HepG2 (cell line): ENCODE results near the gene PRADC1. TPM values are rescaled to one million over a fixed set of nuclear protein-coding genes. Genes with fewer than 3 reads are reported as not detected.
A peak's percentile ranks its signal among the peaks of the same experiment; 100 is the strongest.

ENCODE experiments used
- EEA1 ChIP-seq: sonication (generic); formaldehyde crosslinking; IDR thresholded peaks from 2 replicates; pipeline ENCODE4 v1.5.1; 2020; ENCODE audit warnings: mild to moderate bottlenecking, missing genetic modification reagents, borderline replicate concordance
- ELK4 ChIP-seq: sonication (generic); formaldehyde crosslinking; IDR thresholded peaks from 2 replicates; pipeline ENCODE4 v1.9.0; 2021; ENCODE audit warnings: missing genetic modification reagents, borderline replicate concordance
- HBP1 ChIP-seq: IDR thresholded peaks from 2 replicates; pipeline ENCODE4 v1.6.1; 2016; ENCODE audit warnings: low read depth, control low read depth
- HMGXB3 ChIP-seq: sonication (generic); formaldehyde crosslinking; IDR thresholded peaks from 2 replicates; pipeline ENCODE4 v1.4.0; 2020; ENCODE audit warnings: missing genetic modification reagents, borderline replicate concordance
- MAFF ChIP-seq: IDR thresholded peaks from 2 replicates; pipeline ENCODE4 v1.6.1; 2011; ENCODE audit warnings: low read depth, low read length, improper control_type of control experiment
- MIER2 ChIP-seq: IDR thresholded peaks from 2 replicates; pipeline ENCODE4 v1.6.1; 2016; ENCODE audit warnings: missing biosample characterization, missing genetic modification reagents
- NCOA2 ChIP-seq: sonication (generic); formaldehyde crosslinking; IDR thresholded peaks from 2 replicates; pipeline ENCODE4 v1.8.0; 2022; ENCODE audit warnings: inconsistent platforms
- NKX3-1 ChIP-seq: sonication (generic); formaldehyde crosslinking; IDR thresholded peaks from 2 replicates; pipeline ENCODE4 v1.5.0; 2020; ENCODE audit warnings: missing genetic modification reagents
- ONECUT2 ChIP-seq: sonication (generic); formaldehyde crosslinking; IDR thresholded peaks from 2 replicates; pipeline ENCODE4 v1.4.0; 2020; ENCODE audit warnings: missing genetic modification reagents
- PAF1 ChIP-seq: IDR thresholded peaks from 2 replicates; pipeline ENCODE4 v1.6.1; 2016; ENCODE audit warnings: missing genetic modification reagents, missing compliant biosample characterization
- SAP130 ChIP-seq: IDR thresholded peaks from 2 replicates; pipeline ENCODE4 v1.6.1; 2016; ENCODE audit warnings: low read depth
- SMARCC2 ChIP-seq: fragments of 450-650 bp; IDR thresholded peaks from 2 replicates; pipeline ENCODE4 v1.6.1; 2017; ENCODE audit warnings: antibody characterized with exemption, mild to moderate bottlenecking
- STAT5B ChIP-seq: sonication (generic); formaldehyde crosslinking; IDR thresholded peaks from 2 replicates; pipeline ENCODE4 v1.4.0; 2020; ENCODE audit warnings: missing genetic modification reagents
- TCF7L2 ChIP-seq: IDR thresholded peaks from 2 replicates; pipeline ENCODE4 v1.6.1; 2011; ENCODE audit warnings: mild to moderate bottlenecking, low read depth, low read length, moderate library complexity
- ZC3H4 ChIP-seq: sonication (generic); formaldehyde crosslinking; IDR thresholded peaks from 2 replicates; pipeline ENCODE4 v1.4.0; 2020; ENCODE audit warnings: missing genetic modification reagents, borderline replicate concordance
- ZKSCAN5 ChIP-seq: sonication (generic); formaldehyde crosslinking; IDR thresholded peaks from 2 replicates; pipeline ENCODE4 v1.5.1; 2020; ENCODE audit warnings: mild to moderate bottlenecking, missing genetic modification reagents
- ZMYM4 ChIP-seq: sonication (generic); formaldehyde crosslinking; IDR thresholded peaks from 2 replicates; pipeline ENCODE4 v1.8.1; 2023; ENCODE audit warnings: mild to moderate bottlenecking, missing genetic modification reagents
- ZNF20 ChIP-seq: sonication (generic); formaldehyde crosslinking; IDR thresholded peaks from 2 replicates; pipeline ENCODE4 v1.4.0; 2020; ENCODE audit warnings: mild to moderate bottlenecking, moderate library complexity, missing genetic modification reagents
- ZNF367 ChIP-seq: sonication (generic); formaldehyde crosslinking; IDR thresholded peaks from 2 replicates; pipeline ENCODE4 v1.4.0; 2020; ENCODE audit warnings: missing genetic modification reagents, borderline replicate concordance
- ZNF501 ChIP-seq: sonication (generic); formaldehyde crosslinking; IDR thresholded peaks from 2 replicates; pipeline ENCODE4 v1.5.1; 2020; ENCODE audit warnings: mild to moderate bottlenecking, moderate library complexity, missing genetic modification reagents
- ZNF543 ChIP-seq: sonication (generic); formaldehyde crosslinking; IDR thresholded peaks from 2 replicates; pipeline ENCODE4 v1.4.0; 2020; ENCODE audit warnings: mild to moderate bottlenecking, missing genetic modification reagents
- ZNF550 ChIP-seq: sonication (generic); formaldehyde crosslinking; IDR thresholded peaks from 2 replicates; pipeline ENCODE4 v1.4.0; 2020; ENCODE audit warnings: mild to moderate bottlenecking, missing genetic modification reagents, borderline replicate concordance
- ZNF563 ChIP-seq: sonication (generic); formaldehyde crosslinking; IDR thresholded peaks from 2 replicates; pipeline ENCODE4 v1.8.0; 2022; ENCODE audit warnings: mild to moderate bottlenecking, moderate library complexity, missing genetic modification reagents
- ZNF652 ChIP-seq: IDR thresholded peaks from 2 replicates; pipeline ENCODE4 v1.6.1; 2016; ENCODE audit warnings: low read depth, borderline replicate concordance
- ZNF878 ChIP-seq: sonication (generic); formaldehyde crosslinking; IDR thresholded peaks from 2 replicates; pipeline ENCODE4 v1.8.1; 2023; ENCODE audit warnings: mild to moderate bottlenecking, missing genetic modification reagents, moderate library complexity
- polyA plus RNA-seq, 8 experiments: library from polyadenylated mRNA; depleted of rRNA in 3 of 8; stranded (reverse) in 7 of 8; unstranded in 1 of 8; fragments of >200 nt; fragmentation: Illumina TruSeq in 4 of 8; extraction: Trizol in 4 of 8; gene quantifications; 2 replicates each; pipeline versions ENCODE4 v1.2.1 to v1.2.3, GENCODE V29; 2011 to 2016; ENCODE audit warnings: low read depth in 4 of 8, missing spikeins in 1 of 8, mixed read lengths in 1 of 8; ENCODE audit not compliant: insufficient read depth in 1 of 8
- total RNA-seq, 5 experiments: library from RNA; depleted of rRNA; stranded (reverse); fragments of >200 nt; fragmentation: Illumina TruSeq; extraction: Trizol; gene quantifications; 2 replicates each; pipeline ENCODE4 v1.2.3, GENCODE V29; 2016; ENCODE audit warnings: low read depth in 1 of 5

PRADC1 gene
- total and polyA plus RNA-seq, 2 of the 13 experiments (the other 11 are each of a cell fraction or from before 2014, with no cell fraction given) = 12.1 to 37.2 TPM

- TF ChIP-seq EEA1 (CRISPR knock-in tag) (0 out of 2 replicates have a peak, but pooled peaks have one; percentile 75), HBP1 (CRISPR knock-in tag) (peak; percentile 94), ZNF20 (no peak), ZNF367 (CRISPR knock-in tag) (peak; percentile 59; the same call in 1 of the 2 replicates), ZNF878 (CRISPR knock-in tag) (peak; percentile 77), ZNF550 (no peak), PAF1 (no peak), ZNF501 (CRISPR knock-in tag) (peak; percentile 89), NCOA2 (CRISPR knock-in tag) (peak; percentile 68; the same call in 1 of the 2 replicates), ELK4 (CRISPR knock-in tag) (no peak), SAP130 (peak; percentile 98), ZC3H4 (CRISPR knock-in tag) (no peak; the same call in 1 of the 2 replicates), STAT5B (CRISPR knock-in tag) (no peak; the same call in 1 of the 2 replicates), ZNF652 (CRISPR knock-in tag) (peak; percentile 86), SMARCC2 (no peak), ZNF543 (CRISPR knock-in tag) (peak; percentile 94), TCF7L2 (no peak), ZNF563 (CRISPR knock-in tag) (no peak; the same call in 1 of the 2 replicates), MIER2 (CRISPR knock-in tag) (peak; percentile 67; the same call in 1 of the 2 replicates), HMGXB3 (CRISPR knock-in tag) (peak; percentile 47; the same call in 1 of the 2 replicates), ZMYM4 (CRISPR knock-in tag) (peak; percentile 84), ZKSCAN5 (CRISPR knock-in tag) (no peak), ONECUT2 (CRISPR knock-in tag) (peak; percentile 46; the same call in 1 of the 2 replicates), NKX3-1 (CRISPR knock-in tag) (peak; percentile 97), MAFF (no peak)
These were observed 1.1 kb upstream of the PRADC1 start, which contains the start of gene CCT7 (continued) for GRCh38 chr2:73233932-73234832.
